ENCODE measurements around the gene CREBRF. TPM values are rescaled to one million over a fixed set of nuclear protein-coding genes. Genes with fewer than 3 reads are reported as not detected.
A peak's percentile ranks its signal among the peaks of the same experiment; 100 is the strongest.

Gene CREBRF
- total RNA-seq, 1 donor from 2014 or later, result 23.8 TPM

DNA sequence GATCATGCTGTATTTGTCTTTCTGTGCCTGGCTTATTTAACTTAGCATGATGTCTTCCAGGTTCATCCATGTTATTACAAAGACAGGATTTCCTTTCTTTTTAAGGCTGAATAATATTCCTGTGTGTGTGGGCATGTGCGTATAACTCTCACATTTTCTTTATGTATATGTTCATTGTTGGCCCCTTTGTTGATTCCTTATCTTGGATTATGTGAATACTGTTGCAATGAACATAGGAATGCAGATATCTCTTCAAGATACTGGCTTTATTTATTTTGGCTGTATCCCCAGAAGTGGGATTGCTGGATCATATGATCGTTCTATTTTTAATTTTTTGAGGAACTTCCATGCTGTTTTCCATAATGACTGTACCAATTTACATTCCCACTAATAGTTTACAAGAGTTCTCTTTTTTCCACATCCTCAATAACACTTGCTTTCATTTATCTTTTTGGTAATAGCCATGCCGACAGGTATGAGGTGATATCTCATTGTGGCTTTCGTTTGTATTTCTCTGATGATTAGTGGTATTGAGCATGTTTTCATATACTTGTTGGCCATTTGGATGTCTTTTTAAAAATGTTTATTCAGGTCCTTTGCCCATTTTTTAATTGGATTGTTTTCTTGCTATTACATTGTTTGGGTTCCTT lies 38.0 kb downstream of the CREBRF start:
- Mint-ChIP-seq H3K27me3 (ENCODE audit: unreplicated experiment) (no peaks in the 10 kb centered on the region), H3K27ac (ENCODE audit: unreplicated experiment) (peak overlapping the region; percentile 61), H3K9me3 (ENCODE audit: unreplicated experiment) (no peaks in the 10 kb centered on the region), H3K36me3 (ENCODE audit: unreplicated experiment) (peaks cover 18% of the 10 kb centered on the region), H3K4me1 (ENCODE audit: unreplicated experiment) (peaks cover 21% of the 10 kb centered on the region), H3K4me3 (ENCODE audit: unreplicated experiment) (no peak overlapping the region)
- TF ChIP-seq, protein P1, sequence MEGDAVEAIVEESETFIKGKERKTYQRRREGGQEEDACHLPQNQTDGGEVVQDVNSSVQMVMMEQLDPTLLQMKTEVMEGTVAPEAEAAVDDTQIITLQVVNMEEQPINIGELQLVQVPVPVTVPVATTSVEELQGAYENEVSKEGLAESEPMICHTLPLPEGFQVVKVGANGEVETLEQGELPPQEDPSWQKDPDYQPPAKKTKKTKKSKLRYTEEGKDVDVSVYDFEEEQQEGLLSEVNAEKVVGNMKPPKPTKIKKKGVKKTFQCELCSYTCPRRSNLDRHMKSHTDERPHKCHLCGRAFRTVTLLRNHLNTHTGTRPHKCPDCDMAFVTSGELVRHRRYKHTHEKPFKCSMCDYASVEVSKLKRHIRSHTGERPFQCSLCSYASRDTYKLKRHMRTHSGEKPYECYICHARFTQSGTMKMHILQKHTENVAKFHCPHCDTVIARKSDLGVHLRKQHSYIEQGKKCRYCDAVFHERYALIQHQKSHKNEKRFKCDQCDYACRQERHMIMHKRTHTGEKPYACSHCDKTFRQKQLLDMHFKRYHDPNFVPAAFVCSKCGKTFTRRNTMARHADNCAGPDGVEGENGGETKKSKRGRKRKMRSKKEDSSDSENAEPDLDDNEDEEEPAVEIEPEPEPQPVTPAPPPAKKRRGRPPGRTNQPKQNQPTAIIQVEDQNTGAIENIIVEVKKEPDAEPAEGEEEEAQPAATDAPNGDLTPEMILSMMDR (IDR thresholded peaks at IDR 0.05), result no peak
- DNase-seq (ENCODE audit: extremely low spot score, unreplicated experiment), result no peak

DNA sequence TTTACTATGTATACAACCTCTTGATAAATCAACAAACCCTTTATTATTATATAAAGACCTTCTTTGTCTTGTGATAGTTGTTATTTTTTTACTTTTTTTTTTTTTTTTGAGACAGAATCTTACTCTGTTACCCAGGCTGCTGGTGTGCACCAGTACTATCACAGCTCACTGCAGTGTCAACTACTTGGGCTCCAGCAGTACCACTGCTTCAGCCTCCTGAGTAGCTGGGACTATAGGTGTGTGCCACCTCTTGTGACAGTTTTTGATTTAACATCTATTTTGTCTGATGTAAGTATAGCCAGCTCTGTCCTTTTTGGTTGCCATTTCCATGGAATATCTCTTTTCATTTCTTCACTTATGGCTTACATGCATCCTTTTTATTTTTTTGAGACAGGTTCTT lies 42.6 kb downstream of the CREBRF start:
- peaks cover 5% of the 10 kb centered on the region for H3K9me3 Mint-ChIP-seq (ENCODE audit: unreplicated experiment)
- TF ChIP-seq, protein P1 (IDR thresholded peaks at IDR 0.05), result no peak
- H3K4me3 Mint-ChIP-seq (ENCODE audit: unreplicated experiment), result no peak overlapping the region
- no peak for DNase-seq (ENCODE audit: extremely low spot score, unreplicated experiment)
- peaks cover 10% of the 10 kb centered on the region for H3K36me3 Mint-ChIP-seq (ENCODE audit: unreplicated experiment)
- no peak overlapping the region for H3K27ac Mint-ChIP-seq (ENCODE audit: unreplicated experiment)
- no peaks in the 10 kb centered on the region for H3K27me3 Mint-ChIP-seq (ENCODE audit: unreplicated experiment)
- H3K4me1 Mint-ChIP-seq (ENCODE audit: unreplicated experiment), result peaks cover 19% of the 10 kb centered on the region

DNA sequence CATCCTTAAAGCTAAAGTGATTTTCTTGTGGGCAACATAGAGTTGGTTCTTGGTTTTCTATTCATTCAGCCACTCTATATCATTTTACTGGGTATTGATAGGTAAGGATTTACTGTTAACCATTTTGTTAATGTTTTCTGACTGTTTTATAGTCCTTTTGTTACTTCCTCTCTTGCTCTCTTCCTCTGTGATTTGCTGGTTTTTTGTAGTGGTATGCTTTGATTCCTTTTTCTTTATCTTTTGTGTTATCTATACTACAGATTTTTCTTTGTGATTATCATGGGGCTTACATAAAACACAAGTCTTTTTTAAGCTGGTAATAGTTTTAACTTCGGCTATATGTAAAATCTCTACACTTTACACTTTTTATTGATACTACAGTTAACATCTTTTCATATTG lies 43.3 kb downstream of the CREBRF start:
- Mint-ChIP-seq H3K9me3 (ENCODE audit: unreplicated experiment) (peaks cover 5% of the 10 kb centered on the region), H3K36me3 (ENCODE audit: unreplicated experiment) (peaks cover 10% of the 10 kb centered on the region), H3K4me1 (ENCODE audit: unreplicated experiment) (peaks cover 12% of the 10 kb centered on the region), H3K27ac (ENCODE audit: unreplicated experiment) (no peak overlapping the region), H3K27me3 (ENCODE audit: unreplicated experiment) (no peaks in the 10 kb centered on the region), H3K4me3 (ENCODE audit: unreplicated experiment) (no peak overlapping the region)
- TF ChIP-seq, protein P1 (IDR thresholded peaks at IDR 0.05), result no peak
- DNase-seq (ENCODE audit: extremely low spot score, unreplicated experiment), result no peak

DNA sequence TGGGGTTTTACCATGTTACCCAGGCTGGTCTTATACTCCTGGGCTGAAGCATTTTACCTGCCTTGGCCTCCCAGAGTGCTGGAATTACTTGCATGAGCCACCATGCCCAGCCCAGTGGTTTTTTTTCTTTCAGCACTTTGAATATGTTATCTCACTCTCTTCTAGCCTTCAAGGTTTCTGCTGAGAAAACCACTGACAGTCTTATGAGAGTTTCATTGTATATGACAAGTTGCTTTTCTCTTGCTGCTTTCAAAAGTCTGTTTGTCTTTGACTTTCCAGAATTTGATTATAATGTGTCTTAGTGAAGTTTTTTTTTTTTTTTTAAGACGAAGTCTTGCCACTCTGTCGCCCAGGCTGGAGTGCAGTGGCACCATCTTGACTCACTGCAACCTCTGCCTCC lies 45.1 kb downstream of the CREBRF start:
- no peak overlapping the region for H3K27ac Mint-ChIP-seq (ENCODE audit: unreplicated experiment)
- H3K27me3 Mint-ChIP-seq (ENCODE audit: unreplicated experiment), result no peaks in the 10 kb centered on the region
- peaks cover 5% of the 10 kb centered on the region for H3K9me3 Mint-ChIP-seq (ENCODE audit: unreplicated experiment)
- DNase-seq (ENCODE audit: extremely low spot score, unreplicated experiment), result no peak
- TF ChIP-seq, protein P1 (IDR thresholded peaks at IDR 0.05), result no peak
- no peak overlapping the region for H3K4me3 Mint-ChIP-seq (ENCODE audit: unreplicated experiment)
- H3K4me1 Mint-ChIP-seq (ENCODE audit: unreplicated experiment), result peaks cover 4% of the 10 kb centered on the region
- peaks cover 10% of the 10 kb centered on the region for H3K36me3 Mint-ChIP-seq (ENCODE audit: unreplicated experiment)

DNA sequence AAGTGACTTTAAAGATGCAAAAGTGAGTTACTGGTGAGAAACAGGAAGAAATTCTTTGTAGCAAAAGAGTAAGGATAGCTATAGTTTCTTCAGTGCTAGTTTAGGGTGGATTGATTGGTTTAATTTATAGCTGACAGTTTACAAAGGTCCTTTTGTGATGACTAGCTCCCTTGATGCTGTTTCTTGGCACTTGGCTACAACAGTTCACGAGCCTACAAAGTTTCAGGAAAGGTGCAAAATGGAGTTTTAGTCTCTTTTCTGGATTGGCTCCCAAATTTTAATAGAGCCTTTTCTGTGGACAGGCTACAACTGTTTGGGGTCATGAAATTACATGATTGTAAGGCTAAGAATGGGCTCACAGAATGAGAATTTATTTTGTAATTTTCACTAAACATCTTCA lies 47.3 kb downstream of the CREBRF start:
- Mint-ChIP-seq H3K9me3 (ENCODE audit: unreplicated experiment) (peaks cover 5% of the 10 kb centered on the region), H3K4me1 (ENCODE audit: unreplicated experiment) (no peaks in the 10 kb centered on the region), H3K27me3 (ENCODE audit: unreplicated experiment) (no peaks in the 10 kb centered on the region), H3K27ac (ENCODE audit: unreplicated experiment) (no peak overlapping the region), H3K4me3 (ENCODE audit: unreplicated experiment) (no peak overlapping the region), H3K36me3 (ENCODE audit: unreplicated experiment) (peaks cover 10% of the 10 kb centered on the region)
- TF ChIP-seq, protein P1 (IDR thresholded peaks at IDR 0.05), result no peak
- no peak for DNase-seq (ENCODE audit: extremely low spot score, unreplicated experiment)
